Osteoblast (primary cell): ENCODE measurements around the gene TNNI2. TPM values are rescaled to one million over a fixed set of nuclear protein-coding genes. Genes with fewer than 3 reads are reported as not detected.
A peak's percentile ranks its signal among the peaks of the same experiment; 100 is the strongest.

Source experiments
- DNase-seq: peaks from one replicate; pipeline ENCODE4 v3.0.0; 2011; ENCODE audit warnings: low spot score, mixed read lengths; ENCODE audit not compliant: insufficient read length; ENCODE audit errors: missing footprints
- H2AFZ ChIP-seq: 2 replicates; pipeline ENCODE4 v1.6.0; 2011; ENCODE audit warnings: mild to moderate bottlenecking, low read length
- H3K27ac ChIP-seq: 2 replicates; pipeline ENCODE4 v1.5.1; 2011; ENCODE audit warnings: mild to moderate bottlenecking, low read depth, low read length, moderate library complexity
- H3K27me3 ChIP-seq: 2 replicates; pipeline ENCODE4 v1.6.0; 2012; ENCODE audit warnings: mild to moderate bottlenecking, control low read depth, inconsistent platforms, low read length, moderate library complexity; ENCODE audit not compliant: insufficient read depth
- H3K36me3 ChIP-seq: 2 replicates; pipeline ENCODE4 v1.5.1; 2011; ENCODE audit warnings: mild to moderate bottlenecking, low read length, control low read depth, moderate library complexity; ENCODE audit not compliant: insufficient read depth
- H3K4me1 ChIP-seq: 2 replicates; pipeline ENCODE4 v1.5.1; 2011; ENCODE audit warnings: mild to moderate bottlenecking, low read length, control low read depth, moderate library complexity; ENCODE audit not compliant: insufficient read depth
- H3K4me2 ChIP-seq: 2 replicates; pipeline ENCODE4 v1.6.0; 2011; ENCODE audit warnings: mild to moderate bottlenecking, low read length; ENCODE audit not compliant: insufficient read depth
- H3K4me3 ChIP-seq: fragments of 200-600 bp; sonication (generic); 3 replicates; pipeline ENCODE4 v1.5.1; 2012; ENCODE audit warnings: mild to moderate bottlenecking, low read length, inconsistent platforms; ENCODE audit not compliant: insufficient read depth
- H3K79me2 ChIP-seq: 2 replicates; pipeline ENCODE4 v1.6.0; 2012; ENCODE audit warnings: mild to moderate bottlenecking, low read length, control low read depth, inconsistent platforms; ENCODE audit not compliant: insufficient read depth
- H3K9me3 ChIP-seq: 2 replicates; pipeline ENCODE4 v1.5.1; 2011; ENCODE audit warnings: low read depth, low read length, control low read depth
- H4K20me1 ChIP-seq: 2 replicates; pipeline ENCODE4 v1.6.0; 2012; ENCODE audit warnings: mild to moderate bottlenecking, low read length, control low read depth; ENCODE audit not compliant: insufficient read depth
- CTCF ChIP-seq: IDR thresholded peaks from 2 replicates; pipeline ENCODE4 v1.5.1; 2011; ENCODE audit warnings: mild to moderate bottlenecking, low read depth, low read length, moderate library complexity; ENCODE audit errors: extremely low read depth
- total RNA-seq: library from RNA; depleted of rRNA; stranded (reverse); fragments of >200 nt; gene quantifications from 2 replicates; pipeline ENCODE4 v1.2.3, GENCODE V29; 2012

The TNNI2 gene
- total RNA-seq, 1 donor, result not detected

GRCh38 chr11:1864831-1865665 lies 26.3 kb downstream of the TNNI2 start:
- Histone ChIP-seq H2AFZ (no peak overlapping the region), H3K9me3 (no peaks in the 10 kb centered on the region), H3K4me2 (peak overlapping the region; percentile 74), H3K79me2 (no peaks in the 10 kb centered on the region), H3K27ac (peak overlapping the region; percentile 28), H4K20me1 (no peaks in the 10 kb centered on the region), H3K36me3 (no peaks in the 10 kb centered on the region), H3K27me3 (peaks cover 20% of the 10 kb centered on the region), H3K4me1 (peaks cover 52% of the 10 kb centered on the region), H3K4me3 (peak overlapping the region; percentile 49)
- no peak for DNase-seq
- no peak for TF ChIP-seq CTCF

GRCh38 chr11:1866226-1866625 lies 27.4 kb downstream of the TNNI2 start:
- peaks cover 32% of the 10 kb centered on the region for H3K27me3 ChIP-seq
- no peaks in the 10 kb centered on the region for H3K9me3 ChIP-seq
- H3K36me3 ChIP-seq, result no peaks in the 10 kb centered on the region
- DNase-seq, result no peak
- H3K4me2 ChIP-seq, result no peak overlapping the region
- TF ChIP-seq CTCF, result no peak
- H3K79me2 ChIP-seq, result no peaks in the 10 kb centered on the region
- no peak overlapping the region for H3K4me3 ChIP-seq
- no peak overlapping the region for H3K27ac ChIP-seq
- peaks cover 57% of the 10 kb centered on the region for H3K4me1 ChIP-seq
- no peaks in the 10 kb centered on the region for H4K20me1 ChIP-seq
- no peak overlapping the region for H2AFZ ChIP-seq

GRCh38 chr11:1866776-1867175 lies 28.0 kb downstream of the TNNI2 start:
- Histone ChIP-seq H3K9me3 (no peaks in the 10 kb centered on the region), H3K79me2 (no peaks in the 10 kb centered on the region), H2AFZ (no peak overlapping the region), H3K4me1 (peaks cover 57% of the 10 kb centered on the region), H3K27me3 (peaks cover 36% of the 10 kb centered on the region), H3K4me2 (no peak overlapping the region), H3K36me3 (no peaks in the 10 kb centered on the region), H4K20me1 (no peaks in the 10 kb centered on the region), H3K27ac (no peak overlapping the region), H3K4me3 (no peak overlapping the region)
- TF ChIP-seq CTCF, result no peak
- no peak for DNase-seq

GRCh38 chr11:1867381-1867780 lies 28.6 kb downstream of the TNNI2 start:
- no peaks in the 10 kb centered on the region for H4K20me1 ChIP-seq
- no peak overlapping the region for H3K4me3 ChIP-seq
- H3K79me2 ChIP-seq, result no peaks in the 10 kb centered on the region
- H3K27ac ChIP-seq, result no peak overlapping the region
- no peak for TF ChIP-seq CTCF
- H3K36me3 ChIP-seq, result no peaks in the 10 kb centered on the region
- H3K9me3 ChIP-seq, result no peaks in the 10 kb centered on the region
- H3K27me3 ChIP-seq, result peaks cover 36% of the 10 kb centered on the region
- no peak overlapping the region for H3K4me2 ChIP-seq
- no peak for DNase-seq
- H3K4me1 ChIP-seq, result peaks cover 56% of the 10 kb centered on the region
- no peak overlapping the region for H2AFZ ChIP-seq
